HuH-7 (cell line): Measurements from ENCODE around the gene EGFR.
A peak's percentile ranks its signal among the peaks of the same experiment; 100 is the strongest.

ENCODE experiments used
- DNase-seq: peaks from one replicate; pipeline ENCODE4 v3.0.0; 2011; ENCODE audit warnings: low spot score

The EGFR gene

GRCh38 chr7:55127622-55128081 is 108.8 kb downstream of the EGFR start:
- DNase-seq, result peak; percentile 43

- no peak for DNase-seq
Measured at GRCh38 chr7:55128693-55129394, 110.0 kb downstream of the EGFR start.

- no peak for DNase-seq
Measured at GRCh38 chr7:55129541-55130394, 111.0 kb downstream of the EGFR start.

GRCh38 chr7:55130395-55131141 is 111.8 kb downstream of the EGFR start:
- no peak for DNase-seq

- DNase-seq, result no peak
Measured at GRCh38 chr7:55131142-55131929, 112.5 kb downstream of the EGFR start.

- no peak for DNase-seq
Measured at GRCh38 chr7:55132550-55132889, 113.7 kb downstream of the EGFR start.

GRCh38 chr7:55132890-55133551 is 114.2 kb downstream of the EGFR start:
- no peak for DNase-seq

- DNase-seq, result no peak
Measured at GRCh38 chr7:55133630-55134358, 115.0 kb downstream of the EGFR start.

GRCh38 chr7:55134359-55134725 is 115.5 kb downstream of the EGFR start:
- DNase-seq, result no peak

- no peak for DNase-seq
Measured at GRCh38 chr7:55134786-55135185, 116.0 kb downstream of the EGFR start.

- no peak for DNase-seq
Measured at GRCh38 chr7:55135462-55135861, 116.6 kb downstream of the EGFR start.

- DNase-seq, result no peak
Measured at GRCh38 chr7:55138663-55139062, 119.8 kb downstream of the EGFR start.

GRCh38 chr7:55140221-55140940 is 121.6 kb downstream of the EGFR start:
- peak; percentile 80 for DNase-seq

- DNase-seq, result no peak
Measured at GRCh38 chr7:55140941-55141278, 122.1 kb downstream of the EGFR start.

GRCh38 chr7:55142919-55143600 is 124.2 kb downstream of the EGFR start:
- DNase-seq, result no peak

GRCh38 chr7:55144333-55145317 is 125.8 kb downstream of the EGFR start:
- DNase-seq, result peak; percentile 68

GRCh38 chr7:55145606-55146005 is 126.8 kb downstream of the EGFR start:
- DNase-seq, result no peak

GRCh38 chr7:55147101-55147500 is 128.3 kb downstream of the EGFR start:
- no peak for DNase-seq
